ENCODE measurements around the gene CCDC181.

Gene CCDC181

DNA sequence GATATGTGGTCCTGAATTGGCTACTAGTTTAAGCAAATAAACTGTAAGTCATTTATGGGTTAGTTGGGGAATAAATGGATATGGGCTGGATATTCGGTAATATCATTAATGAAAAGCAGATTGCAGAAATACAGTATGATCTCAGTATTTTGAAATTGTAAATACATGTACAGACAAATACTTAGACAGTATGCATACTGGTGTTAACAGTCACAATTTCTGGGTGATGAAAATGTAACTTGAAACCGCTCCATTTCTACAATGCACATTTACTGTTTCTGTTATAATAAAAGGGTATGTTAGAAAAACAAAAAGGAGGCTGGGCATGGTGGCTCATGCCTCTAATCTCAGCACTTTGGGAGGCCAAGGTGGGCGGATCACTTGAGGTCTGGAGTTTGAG lies 31.3 kb downstream of the CCDC181 start:
- DNase-seq: no peak

DNA sequence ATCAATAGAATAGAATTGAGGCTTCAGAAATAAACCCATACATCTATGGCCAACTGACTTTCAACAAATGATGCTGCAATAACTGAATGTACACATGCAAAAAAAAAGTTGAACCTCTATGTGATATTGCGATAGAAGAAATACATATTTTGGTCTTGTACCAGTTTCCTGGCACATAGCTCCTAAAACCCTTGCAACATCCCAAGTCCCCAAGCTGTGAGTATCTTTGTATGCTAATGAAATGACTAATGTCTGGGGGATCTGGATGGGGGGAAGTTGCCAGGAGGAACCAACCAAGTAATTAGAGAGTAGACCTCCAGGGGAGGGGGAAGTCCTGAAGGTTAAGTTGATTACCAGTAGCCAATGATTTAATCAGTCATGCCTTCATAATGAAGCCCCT lies 34.9 kb downstream of the CCDC181 start:
- DNase-seq: peak; percentile 75

DNA sequence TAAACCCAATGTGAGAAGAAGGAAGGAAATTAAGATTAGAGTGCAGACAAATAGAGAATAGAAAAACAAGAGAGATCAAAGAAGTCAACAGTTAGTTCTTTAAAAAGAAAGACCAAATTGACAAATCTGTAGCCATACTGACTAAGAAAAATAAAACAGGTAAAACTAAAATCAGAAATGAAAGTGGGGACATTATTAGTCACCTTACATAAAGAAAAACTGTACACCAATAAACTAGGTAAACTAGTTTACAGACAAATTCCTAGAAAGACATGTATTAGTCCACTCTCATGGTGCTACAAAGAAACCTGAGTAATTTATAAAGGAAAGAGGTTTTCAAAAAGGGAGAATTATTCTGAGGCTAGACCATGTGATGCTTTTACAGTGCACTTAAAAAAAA lies 37.0 kb downstream of the CCDC181 start:
- no peak for DNase-seq

DNA sequence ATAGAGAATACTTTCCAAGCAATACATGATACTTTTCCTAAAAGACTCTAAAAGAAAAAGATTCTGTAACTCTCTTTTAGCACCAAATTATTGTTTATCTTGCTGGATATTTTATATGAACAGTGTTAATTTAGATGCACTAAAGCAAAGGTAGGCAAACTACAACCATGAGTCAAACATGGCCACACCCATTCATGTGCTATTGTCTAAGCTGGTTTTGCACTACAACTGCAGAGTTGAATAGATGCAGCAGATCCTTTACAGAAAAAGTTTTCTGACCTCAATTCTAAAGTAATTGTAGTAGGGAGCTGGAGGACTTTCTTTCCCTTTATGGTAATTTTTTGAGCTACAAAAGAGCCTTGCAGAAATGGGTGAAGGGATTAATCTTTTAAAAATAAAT lies 39.9 kb downstream of the CCDC181 start:
- DNase-seq: no peak

- DNase-seq: no peak
These were observed 43.8 kb downstream of the CCDC181 start for GRCh38 chr1:169383449-169383848.

DNA sequence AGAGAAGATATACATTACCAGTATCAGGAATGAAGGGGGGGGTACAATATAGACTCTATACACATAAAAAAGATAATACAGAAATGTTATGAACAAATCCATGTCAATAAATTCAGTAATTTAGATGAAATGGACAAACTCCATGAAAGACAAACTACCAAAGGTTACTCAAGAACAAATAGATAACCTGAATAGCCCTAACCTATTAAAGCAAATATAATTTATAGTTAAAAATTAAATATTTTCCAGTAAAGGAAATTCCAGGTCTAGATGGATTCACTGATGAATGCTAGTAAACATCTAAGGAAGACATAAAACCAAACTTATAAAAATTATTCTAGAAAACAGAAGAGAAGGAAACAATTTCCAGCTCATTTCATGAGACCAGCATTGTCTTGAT lies 46.1 kb downstream of the CCDC181 start:
- no peak for DNase-seq

DNA sequence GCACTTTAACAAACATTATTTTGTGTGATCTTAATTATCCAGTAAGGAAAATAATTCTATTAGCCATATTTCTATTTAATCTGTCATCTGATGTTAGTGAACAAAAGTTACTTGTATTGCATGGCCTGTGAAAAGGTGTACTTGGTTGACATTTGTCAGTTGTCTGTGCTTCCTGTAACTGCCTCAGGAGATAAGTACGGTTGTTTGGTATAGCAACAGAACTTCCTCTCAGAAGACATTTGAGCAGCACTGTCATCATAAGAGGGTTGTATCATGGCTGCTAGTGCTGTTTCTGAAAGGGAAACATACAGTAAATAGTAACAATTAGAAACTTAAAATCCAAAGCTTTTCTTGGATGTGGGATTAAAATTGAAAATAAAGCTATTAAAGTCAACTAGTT lies 55.9 kb downstream of the CCDC181 start:
- peak; percentile 47 for DNase-seq

GRCh38 chr1:169368406-169368769 lies 58.9 kb downstream of the CCDC181 start:
- no peak for DNase-seq

GRCh38 chr1:169367686-169368405 lies 59.4 kb downstream of the CCDC181 start, which contains the start of the genes BLZF1 and NME7:
Gene BLZF1 (plus strand): TSS chr1:169368195. CDS start chr1:169369523, 1,328 bp downstream.
Gene NME7 (minus strand): TSS chr1:169367797. CDS start chr1:169367710, 87 bp downstream.
- peak; percentile 98 for DNase-seq

DNA sequence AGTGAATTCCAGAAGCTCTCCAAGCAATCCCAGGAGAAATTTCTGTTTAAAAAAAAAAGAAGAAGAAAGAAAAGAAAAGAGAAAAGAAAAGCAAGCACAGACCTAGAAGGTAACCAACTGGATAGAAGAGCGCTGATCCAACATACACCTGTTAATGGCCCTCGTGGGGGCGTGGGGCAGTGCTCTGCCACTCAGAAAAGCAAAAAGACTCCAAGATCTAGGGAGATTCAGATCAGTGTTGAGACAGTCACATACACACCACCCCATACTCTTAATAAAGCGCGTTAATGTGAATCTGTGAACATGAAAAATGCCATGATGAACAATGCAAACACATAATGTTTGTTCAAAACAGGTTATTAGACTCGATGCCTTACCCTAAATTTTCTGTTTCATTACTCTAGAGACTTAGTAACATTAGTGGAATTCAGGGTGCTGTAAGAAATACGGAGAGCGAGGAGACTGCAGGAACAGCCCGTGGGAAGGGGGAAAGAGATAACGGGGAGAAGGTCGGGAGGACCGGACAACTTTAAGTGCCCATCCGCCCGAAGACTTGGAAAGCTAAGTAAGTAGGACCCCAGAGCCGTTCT lies 60.1 kb downstream of the CCDC181 start:
- DNase-seq: no peak

- no peak for DNase-seq
These were observed 62.3 kb downstream of the CCDC181 start for GRCh38 chr1:169364948-169365347.

- peak; percentile 40 for DNase-seq
These were observed 64.1 kb downstream of the CCDC181 start for GRCh38 chr1:169363046-169363730.

DNA sequence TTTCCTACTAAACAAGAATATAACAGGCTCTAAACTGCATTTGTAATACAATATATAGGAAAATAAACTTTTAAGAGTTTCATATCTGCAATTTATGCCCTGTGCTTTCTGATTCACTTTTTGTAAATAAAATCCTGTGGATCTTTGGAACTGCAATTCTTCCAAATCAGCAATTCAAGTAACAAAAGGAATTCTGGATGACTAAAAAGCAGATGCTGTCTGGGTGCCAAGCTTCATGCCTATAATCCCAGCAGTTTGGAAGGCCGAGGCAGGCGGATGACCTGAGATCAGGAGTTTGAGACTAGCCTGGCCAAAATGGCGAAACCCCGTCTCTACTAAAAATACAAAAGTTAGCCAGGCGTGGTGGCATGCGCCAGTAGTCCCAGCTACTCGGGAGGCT lies 66.0 kb downstream of the CCDC181 start:
- no peak for DNase-seq

DNA sequence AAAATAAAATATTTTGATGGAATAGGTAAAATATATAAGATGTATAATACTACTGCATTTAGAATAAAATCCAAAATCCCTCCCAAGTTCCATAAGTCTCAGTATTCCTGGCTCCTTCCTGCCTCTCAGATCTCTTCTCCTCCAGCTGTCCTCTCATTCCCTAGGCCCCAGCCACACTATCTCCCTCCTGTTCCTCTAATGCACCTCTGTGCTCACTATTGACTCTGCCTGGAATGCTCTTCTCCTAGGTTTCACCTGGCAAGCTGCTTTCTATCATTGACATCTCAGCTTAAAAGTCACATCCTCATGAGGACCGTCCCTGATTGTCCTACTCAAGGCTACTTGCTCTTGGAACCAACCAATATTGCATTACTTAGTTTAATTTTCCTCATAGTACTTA lies 66.9 kb downstream of the CCDC181 start:
- no peak for DNase-seq

DNA sequence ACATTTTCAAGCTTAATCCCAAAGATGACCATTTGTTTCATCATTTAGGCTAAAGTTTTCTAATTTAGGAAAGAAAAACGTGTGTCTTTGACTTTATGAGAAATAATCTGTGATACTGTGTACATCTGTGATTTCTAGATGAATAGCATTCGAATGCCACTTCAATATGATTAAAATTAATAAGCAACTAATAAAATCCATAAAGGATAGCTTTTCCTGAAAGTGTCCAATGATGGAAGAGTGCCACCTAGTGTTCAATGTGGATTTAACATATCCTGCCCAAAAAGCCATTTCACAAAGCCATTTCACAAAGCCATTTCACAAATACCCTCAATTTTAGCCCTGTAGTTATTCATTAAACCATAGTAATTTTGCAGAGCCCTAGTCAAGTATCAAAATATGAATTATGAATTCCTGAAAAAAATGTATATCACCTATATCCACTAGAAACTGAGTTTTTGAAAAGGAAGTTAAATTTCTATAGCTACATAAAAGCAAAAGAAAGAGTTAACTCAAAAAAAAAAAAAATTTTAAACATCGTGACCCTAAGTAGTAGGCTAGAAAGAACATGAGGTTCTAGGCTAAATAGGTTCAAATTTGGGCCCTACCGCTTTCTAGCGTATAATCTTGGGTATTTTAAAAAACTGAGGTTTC lies 78.8 kb downstream of the CCDC181 start:
- peak; percentile 28 for DNase-seq

GRCh38 chr1:169347688-169348382 lies 79.4 kb downstream of the CCDC181 start:
- no peak for DNase-seq

DNA sequence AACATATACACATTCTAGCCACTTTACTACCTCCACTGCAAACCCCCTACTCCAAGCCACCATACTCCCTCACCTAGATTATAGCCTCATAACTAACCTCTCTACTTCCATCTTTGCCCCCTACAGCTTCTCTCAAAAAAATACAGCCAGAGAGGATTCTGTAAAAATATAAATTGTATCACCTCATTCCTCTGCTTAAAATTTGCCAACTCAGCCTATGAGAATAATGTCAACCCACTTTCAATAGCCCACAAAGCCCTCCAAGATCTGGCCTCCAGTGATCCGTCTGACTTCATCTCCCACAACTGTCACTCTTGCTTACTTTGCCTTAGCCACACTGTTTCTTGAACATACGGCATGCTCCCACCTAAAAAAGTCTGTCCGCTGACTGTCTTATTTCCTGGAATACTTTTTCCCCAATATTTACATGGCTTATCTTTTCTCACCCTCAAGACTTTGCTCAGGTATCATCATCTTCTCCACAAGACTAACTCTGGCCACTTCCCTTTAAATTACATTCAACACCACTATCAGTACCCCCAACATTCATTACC lies 81.2 kb downstream of the CCDC181 start:
- no peak for DNase-seq

- no peak for DNase-seq
These were observed 81.8 kb downstream of the CCDC181 start for GRCh38 chr1:169345511-169345910.
